SU-DHL-6 (cell line): Measurements from ENCODE around the gene MYL9.

Source experiments
- EZH2phosphoT487 ChIP-seq: fragments of 200-600 bp; sonication (generic), shearing (Covaris generic); conservative IDR thresholded peaks from 2 replicates; pipeline ENCODE4 v1.6.1; 2018; ENCODE audit warnings: mild to moderate bottlenecking, antibody characterized with exemption, low read length, moderate library complexity, mixed read lengths
- TF ChIP-seq, protein P1 (sequence below): fragments of 200-600 bp; sonication (generic); IDR thresholded peaks from one replicate; pipeline ENCODE4 v1.5.1; 2017; ENCODE audit warnings: antibody characterized with exemption, mild to moderate bottlenecking, low read length, moderate library complexity; ENCODE audit not compliant: insufficient read depth, poor library complexity, severe bottlenecking

DNA sequence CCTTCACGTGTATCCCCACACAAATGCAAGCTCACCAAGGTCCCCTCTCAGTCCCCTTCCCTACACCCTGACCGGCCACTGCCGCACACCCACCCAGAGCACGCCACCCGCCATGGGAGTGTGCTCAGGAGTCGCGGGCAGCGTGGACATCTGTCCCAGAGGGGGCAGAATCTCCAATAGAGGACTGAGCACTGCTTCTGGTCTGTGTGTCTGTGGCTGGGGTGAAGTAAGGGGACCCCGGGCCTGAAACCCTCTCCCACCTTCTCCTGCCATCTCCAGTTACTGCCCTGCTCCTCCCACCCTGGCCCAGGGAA is 8.3 kb downstream of the MYL9 start:
- TF ChIP-seq, protein P1, sequence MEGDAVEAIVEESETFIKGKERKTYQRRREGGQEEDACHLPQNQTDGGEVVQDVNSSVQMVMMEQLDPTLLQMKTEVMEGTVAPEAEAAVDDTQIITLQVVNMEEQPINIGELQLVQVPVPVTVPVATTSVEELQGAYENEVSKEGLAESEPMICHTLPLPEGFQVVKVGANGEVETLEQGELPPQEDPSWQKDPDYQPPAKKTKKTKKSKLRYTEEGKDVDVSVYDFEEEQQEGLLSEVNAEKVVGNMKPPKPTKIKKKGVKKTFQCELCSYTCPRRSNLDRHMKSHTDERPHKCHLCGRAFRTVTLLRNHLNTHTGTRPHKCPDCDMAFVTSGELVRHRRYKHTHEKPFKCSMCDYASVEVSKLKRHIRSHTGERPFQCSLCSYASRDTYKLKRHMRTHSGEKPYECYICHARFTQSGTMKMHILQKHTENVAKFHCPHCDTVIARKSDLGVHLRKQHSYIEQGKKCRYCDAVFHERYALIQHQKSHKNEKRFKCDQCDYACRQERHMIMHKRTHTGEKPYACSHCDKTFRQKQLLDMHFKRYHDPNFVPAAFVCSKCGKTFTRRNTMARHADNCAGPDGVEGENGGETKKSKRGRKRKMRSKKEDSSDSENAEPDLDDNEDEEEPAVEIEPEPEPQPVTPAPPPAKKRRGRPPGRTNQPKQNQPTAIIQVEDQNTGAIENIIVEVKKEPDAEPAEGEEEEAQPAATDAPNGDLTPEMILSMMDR, result no peak
- TF ChIP-seq EZH2phosphoT487, result no peak
